Kidney tubule cell (primary cell): Measurements from ENCODE around the gene YPEL5.
"Not testable (repeated sequence)": the region's sequence is repeated elsewhere in the genome, so short reads cannot be mapped to it uniquely, and the experiment has no call there.

ENCODE experiments used
- DNase-seq: peaks from one replicate; pipeline ENCODE4 v3.0.0-alpha.2; 2018; ENCODE audit warnings: low spot score

Gene YPEL5

DNA sequence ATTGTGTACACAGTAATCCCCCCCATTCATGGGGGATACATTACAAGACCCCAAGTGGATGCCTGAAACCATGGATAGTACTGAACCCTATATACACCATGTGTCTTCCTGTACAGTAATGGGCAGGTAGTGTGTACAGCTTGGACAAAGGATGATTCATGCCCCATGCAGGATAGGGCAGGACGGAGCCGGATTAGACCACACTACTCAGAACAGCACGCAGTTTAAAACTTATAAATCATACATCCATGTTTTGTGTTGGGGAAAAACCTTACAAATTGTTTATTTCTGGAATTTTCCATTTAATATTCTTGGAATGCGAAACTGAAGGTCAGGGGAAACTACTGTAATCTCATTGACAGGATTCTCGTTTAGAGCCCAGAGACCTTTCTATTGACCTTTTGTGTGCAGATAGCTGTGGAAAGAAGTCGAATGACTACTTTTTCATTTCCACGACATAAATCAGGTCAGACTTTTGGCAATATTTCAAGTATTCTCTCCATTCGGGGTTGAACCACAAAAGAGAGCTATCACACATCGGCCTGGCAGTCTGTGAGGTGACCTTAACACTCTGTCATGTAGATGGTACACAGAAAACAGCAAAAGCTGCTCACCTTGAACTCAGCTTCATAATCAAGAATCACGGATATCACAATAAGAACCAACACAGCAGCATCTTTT, 9.9 kb upstream of the YPEL5 start:
- DNase-seq = no peak

DNA sequence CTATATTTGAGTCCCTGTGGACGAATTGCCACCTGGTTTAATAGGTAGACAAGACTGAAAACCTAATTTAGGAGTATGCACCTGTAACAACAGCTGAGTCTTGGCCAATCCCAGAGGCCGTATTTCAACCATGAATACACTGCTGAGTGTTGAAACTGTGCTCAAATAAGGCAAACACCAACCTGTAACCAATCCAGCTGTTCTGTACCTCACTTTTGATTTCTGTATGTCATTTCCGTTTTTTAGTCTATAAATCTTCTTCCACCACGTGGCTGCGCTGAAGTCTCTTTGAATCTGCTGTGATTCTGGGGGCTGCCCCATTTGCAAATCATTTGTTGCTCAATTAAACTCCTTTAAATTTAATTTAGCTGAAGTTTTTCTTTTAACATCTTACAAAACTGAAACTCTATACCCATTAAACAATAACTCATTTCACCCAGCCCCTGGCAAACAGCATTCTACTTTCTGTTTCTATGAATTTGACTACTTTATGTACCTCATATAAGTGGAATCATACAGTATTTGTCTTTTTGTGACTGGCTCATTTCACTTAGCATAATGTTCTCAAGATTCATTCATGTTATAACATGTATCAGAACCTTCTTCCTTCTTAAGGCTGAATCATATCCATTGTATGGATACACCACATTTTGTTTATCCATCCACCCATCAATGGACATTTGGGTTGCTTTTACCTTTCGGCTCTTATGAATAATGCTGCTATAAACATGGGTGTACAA, 7.5 kb upstream of the YPEL5 start:
- DNase-seq = no peak

DNA sequence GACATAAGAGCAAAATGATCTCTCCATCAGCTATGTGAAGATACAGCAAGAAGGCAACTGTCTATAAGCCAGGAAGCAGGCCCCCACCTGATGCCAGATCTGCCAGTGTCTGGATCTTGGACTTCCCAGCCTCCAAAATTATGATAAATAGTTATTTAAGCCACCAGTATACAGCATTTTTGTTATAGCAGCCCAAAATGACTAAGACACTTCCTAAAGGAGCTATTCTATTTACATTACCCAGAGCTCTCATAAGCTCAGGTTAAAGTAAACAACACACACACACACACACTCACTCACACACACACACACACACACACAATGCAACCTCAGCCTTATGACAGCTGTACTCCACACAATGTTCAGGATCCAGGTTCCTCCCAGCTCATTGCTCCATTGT, 5.7 kb upstream of the YPEL5 start:
- DNase-seq = no peak

DNA sequence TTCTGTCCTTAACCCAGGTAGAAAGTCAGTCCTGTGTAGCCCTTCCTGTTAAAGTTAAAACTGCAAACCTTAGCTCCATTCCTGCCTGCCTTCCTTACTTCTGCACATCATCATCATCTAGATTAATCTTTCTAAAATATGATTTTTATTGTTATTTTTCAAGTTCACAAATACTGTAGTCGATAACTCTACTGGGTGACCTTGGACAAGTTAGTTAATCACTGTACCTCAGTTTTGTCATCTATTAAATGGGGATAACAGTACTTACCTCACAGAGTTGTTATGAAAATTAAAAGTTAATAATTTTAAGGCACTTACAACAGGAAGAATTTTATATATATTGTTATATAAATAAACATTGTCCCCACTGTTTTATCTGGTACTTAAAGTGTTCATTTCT, 2.5 kb upstream of the YPEL5 start:
- DNase-seq = no peak

DNA sequence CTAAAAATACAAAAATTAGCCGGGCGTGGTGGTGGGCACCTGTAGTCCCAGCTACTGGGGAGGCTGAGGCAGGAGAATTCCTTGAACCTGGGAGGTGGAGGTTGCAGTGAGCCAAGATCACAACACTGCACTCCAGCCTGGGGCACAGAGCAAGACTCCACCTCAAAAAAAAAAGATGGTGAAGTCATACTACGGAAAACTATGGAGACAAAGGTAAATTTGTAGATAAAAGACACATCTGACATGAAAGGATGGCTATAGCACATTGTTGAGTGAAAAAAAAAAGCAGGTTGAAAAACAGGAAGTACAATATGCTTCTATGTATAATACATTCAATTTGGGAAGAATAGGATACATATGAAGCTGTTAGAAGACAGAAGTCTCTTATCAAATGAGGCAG, 1.9 kb upstream of the YPEL5 start:
- DNase-seq = not testable (repeated sequence)

DNA sequence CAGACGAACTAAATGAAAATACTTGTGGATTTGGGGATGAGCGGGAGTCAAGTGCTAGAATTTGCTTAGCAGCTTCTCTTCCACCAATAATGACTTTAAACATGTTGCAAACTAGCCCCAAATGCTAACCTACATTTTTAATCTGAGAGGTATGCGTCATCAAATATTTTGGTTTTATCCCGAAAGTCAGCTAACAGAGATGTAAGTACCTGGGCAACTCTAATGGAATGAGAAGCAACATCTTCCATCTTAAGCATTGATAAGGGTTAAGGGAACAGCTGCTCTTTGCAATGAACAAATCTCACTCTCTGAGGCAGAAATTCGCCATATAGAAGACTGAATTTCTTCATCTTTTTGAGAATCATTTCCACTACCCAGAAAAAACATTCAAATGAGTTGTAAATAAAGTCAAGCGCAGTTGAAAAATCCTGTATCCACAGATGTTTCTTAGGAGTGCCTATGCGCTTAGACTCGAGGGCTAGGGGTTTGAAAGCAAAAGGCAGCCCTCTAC, 926 bp upstream of the YPEL5 start:
- DNase-seq = no peak

DNA sequence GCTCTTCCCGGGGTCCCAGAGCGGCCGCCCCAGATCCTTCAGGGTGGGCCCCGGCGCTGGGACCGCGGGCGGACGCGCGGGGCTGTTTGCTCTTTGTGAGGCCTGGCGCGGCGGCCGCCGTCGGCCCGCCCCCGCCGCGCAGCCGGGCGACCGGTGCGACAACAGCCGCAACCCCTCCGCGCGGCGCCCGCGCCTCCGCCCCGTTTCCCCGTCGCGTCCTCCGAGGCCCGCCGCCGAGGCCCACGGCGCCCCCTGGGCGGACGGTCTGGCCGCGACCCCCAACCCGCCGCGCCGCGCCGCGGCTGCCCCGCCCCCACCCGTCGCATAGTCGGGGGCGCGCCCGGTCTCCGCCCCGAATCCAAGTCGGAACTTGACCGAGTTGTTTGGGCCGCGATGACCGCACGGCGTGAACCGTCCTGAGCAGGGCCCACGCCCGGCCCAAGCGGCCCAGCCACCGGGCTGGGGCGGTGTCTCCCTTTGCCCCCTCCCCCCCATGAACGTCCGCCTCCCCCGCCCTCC, 448 bp downstream of the YPEL5 start:
- no peak for DNase-seq

DNA sequence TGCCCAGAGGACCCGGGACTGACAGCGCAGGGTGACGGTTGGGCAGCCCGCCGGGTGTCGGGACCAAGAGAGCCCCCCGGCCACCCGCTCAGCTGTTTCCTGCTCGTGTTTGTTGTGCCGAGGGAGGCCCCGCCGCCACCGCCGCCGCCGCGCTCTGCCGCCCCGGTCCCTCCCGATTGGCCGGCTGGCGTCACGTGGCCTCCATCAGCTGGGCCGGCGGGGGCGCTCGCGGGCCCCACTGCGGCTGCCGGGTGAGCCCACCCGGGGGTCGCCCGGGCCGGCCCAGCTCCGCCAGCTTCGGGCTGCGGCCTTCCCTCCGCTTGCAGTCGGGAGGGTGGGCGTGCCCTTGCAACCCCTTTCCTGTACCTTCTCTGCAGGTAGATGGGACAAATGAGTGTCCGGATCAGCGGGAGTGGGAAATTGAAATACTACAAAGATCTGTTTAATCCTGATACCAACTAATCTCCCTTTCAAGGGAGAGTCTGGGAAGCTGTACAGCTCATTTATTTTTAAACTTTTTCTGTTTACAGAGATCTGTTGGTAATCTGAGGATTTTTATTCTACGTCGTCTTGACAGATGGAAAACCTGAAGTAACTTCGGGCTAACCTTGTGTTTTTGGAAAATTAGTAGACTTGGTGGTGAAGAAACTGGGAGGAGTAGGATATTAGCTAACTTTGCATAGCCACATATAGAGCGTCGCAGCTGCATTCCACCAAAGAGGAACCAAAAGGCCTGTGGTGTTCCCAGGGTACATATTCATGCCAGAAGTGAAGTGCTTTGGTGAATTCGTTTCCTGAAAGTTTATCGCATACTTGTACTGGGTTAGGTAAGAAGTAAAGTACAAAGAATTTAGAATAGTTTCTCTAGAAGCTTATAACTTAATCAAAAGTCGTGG, 1.2 kb downstream of the YPEL5 start:
- peak; percentile 70 for DNase-seq

DNA sequence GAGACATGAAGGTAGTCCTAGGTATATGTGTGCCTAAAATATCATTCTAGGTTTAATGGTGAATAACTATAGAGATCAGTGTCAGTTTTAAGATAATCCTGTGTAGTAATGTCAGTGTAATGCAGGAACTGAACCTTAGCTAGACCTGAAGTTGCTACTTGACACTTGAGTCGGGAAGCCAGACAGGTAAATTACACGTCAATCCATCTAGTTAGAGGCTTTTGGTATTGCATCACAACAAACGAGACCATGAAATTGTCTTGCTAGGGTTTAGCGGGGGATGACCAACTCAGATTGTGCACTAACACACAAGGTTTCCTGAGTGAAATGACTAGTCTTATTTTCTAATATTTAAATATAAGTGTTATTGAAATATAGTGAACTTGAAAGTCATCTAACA, 2.0 kb downstream of the YPEL5 start:
- no peak for DNase-seq

DNA sequence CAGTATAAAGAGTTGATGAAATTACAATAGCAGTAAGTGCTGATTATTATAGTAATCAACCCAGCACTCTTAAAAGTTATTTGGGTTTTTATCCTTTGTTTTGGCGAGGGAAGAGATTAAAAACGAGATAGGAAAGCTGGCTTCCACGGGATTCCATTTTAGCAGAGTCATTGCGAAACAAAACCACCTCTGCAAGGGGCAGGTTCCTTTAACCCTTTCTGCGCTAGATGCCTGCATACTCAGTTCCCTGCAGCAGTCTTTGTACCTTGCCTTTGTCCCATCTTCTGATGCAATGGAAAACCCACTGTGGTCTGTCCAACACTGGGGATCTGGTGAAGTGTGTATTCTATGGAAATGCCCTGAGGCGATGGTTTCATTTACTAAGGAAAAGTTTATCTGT, 2.7 kb downstream of the YPEL5 start:
- DNase-seq = no peak

DNA sequence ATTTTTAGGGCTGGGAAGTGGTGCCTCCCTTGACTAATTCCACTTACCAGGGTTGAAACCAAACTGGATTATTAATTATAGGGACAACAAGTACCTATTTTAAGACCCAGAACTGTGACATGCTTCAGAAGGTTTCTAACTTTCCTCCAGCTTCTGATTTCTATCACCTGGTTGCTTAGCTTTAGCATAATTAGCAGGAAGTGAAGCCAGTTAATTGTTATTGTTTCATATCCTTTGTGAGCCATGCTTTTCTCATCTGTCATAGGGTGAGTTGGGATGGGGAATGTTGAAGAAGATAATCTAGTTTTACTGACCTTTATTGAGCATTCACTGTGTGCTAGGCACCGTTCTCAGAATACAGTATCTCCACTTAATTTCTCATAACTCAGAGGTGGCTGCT, 3.2 kb downstream of the YPEL5 start:
- DNase-seq = peak; percentile 48

DNA sequence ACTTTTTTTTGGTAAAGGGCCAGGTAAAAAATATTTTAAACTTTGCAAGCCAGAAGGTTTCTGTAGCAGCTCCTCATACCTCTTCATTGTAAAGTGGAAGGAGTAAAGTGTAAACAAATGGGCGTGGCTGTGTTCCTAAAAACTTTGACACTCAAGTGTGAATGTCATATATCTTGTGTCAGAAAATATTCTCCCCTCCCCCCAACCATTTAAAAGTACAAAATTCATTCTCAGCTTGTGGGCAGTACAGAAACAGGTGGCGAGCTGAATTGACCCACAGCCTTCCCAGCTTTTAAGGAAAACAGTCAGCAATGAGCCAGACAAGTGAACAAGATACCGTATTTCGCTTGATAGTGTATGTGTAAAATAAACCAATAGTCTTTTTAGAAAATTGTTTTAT, 4.0 kb downstream of the YPEL5 start:
- no peak for DNase-seq

DNA sequence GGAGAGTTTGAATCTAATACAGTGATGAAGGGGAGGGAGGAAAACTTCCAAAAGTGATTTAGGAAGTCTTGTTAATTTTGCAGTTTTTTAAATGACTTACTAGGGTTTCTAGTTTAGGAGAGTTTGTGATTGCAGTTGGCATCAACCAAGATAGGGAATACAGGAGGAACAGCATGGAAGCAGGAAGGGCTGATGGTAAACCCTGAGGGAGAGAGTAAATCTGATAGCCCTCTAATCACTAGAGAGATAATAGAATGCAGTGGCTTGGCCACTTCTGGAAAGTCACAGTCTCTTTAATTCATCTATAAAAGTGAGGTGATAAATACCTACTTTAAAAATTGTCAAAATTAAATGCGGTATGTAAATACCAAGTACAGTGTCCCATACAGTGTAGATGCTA, 5.6 kb downstream of the YPEL5 start:
- no peak for DNase-seq

DNA sequence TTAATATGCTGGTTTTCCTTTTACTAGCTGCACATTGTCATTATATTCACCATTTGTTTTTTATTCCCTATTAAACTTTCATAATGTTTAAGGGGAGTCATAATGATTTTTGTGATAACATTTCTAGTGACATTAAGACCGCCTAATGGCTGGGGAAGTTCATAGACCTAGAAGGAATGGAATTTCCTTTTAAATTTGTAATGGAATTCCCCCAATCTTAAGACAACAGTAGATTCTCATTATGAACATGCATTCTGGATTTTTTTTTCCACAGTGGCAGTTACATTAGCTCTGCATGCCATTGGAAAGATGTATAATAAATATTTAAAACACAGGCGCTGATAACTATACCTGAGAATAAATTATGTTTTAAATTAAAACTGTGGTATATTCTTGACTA, 8.4 kb downstream of the YPEL5 start:
- DNase-seq = no peak

DNA sequence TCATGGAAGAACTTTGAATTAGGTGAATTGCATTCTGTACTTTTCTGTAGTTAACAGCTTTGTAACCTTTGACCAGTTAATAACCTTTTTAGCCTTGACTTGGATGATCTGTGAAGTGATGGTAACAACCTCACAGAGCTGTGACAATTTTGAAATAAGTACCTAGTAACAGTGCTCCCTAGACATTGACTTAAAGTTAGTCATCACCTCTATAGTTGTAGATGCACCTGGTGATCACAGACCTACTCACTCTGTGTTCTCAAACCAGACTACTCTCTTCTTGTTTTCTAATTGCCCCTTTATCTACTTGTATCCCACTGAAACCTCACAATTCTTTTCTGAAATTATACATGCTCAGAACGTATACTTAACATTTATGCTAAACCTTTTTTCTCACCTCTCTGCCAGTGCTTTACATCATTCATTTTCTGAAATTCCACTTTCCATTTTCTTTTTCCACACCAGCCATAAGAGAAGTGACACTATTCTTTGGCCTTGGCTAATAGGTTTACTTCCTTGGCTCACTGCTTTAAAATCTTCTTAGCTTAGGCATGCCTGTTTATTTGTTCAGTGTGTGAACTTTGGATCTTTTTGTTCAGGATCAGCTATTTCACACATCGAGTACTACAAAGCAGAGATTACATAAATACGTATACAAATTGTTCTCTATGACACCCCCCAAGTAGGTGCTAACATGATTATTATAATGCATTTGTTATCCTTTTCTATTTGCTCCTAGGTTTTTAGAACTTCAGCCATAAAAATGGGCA, 9.3 kb downstream of the YPEL5 start:
- DNase-seq = peak; percentile 42

DNA sequence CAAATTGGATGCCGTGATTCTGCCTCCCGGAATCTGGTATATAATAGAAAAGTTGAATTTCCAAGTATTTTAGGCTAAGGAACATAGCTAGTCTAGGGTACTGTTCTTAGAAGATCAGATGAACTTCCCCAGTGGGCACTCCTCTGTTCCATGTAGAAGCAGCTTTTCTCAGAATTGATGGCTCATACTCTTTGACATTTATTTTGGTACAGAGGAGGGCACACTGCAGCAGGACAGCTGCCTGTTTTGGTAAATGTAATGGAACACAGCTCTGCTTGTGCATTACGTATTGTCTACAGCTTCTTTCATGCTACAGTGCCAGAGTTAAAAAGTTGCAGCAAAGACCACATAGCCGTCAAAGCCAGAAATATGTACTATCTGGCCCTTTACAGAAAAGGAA, 10.8 kb downstream of the YPEL5 start:
- no peak for DNase-seq

DNA sequence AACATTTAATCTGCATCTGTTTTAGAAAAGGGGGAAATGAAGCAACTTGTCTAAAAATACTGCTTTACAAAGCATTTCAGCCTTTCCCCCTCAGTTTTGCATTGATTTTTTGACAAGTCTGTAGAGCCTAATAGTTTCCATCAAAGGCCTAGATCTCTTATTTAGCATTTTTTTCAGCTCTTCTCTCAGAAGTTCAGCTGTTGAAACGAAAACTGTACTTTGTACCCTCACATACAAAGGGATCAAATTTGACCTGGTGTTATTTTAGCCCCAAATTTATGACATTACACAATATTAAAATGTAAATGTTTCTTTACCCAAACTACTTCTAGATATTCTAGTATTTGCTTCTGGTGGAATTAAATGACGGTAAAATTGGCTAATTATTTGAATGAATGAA, 13.0 kb downstream of the YPEL5 start:
- DNase-seq = no peak

DNA sequence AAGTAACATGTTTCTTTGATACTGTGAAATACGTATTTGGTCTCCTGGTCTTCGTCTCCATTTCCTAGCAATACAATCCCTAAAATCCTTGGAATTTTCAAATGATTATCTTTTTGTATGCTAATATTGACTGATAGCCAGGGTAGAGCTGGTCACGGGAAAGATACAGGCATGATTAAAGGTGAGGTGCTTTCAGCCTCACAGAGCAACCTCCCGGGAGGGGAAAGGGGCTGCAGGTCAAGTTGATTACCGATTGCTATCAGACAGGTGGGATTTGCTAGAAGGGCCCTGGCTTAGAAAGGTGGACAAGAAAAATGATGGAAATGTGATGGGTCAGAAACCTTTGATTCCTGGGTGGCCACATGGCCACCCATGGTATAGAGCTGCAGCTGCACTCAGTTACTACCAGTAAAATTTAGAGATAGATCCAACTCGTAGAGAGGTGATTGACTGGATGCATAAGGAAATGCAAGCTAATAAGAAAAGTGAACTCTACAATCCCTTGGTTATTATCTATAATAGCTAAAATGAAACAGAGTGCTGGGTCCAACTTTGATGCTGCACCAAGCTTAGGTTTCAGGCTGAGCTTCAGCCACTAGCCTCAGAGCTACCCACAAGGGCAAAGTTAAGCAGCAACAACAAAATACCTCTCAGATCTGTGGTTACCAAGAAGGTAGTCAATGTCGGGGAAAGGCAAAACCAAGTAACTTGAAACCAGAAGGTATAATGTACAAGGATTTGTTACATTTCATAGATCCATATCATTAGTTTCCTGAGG, 15.3 kb downstream of the YPEL5 start:
- DNase-seq = no peak

DNA sequence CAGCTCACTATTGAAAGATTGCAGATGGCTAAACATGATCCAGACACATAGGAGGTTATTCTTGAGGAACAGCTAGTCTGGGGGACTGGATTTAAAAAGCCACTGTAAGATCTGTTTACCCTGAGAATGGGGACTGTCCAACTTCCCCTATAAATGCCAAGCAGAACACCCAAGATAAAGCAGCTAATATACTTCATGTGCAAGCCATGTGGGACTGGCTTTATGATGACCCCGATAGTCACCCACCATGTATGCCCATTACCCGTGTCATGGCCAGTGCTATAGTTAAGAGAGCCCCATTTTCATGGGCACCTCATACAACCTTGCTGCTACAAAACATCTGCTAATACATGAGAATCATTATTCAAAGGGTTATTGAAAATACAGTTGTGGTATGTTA, 16.0 kb downstream of the YPEL5 start:
- no peak for DNase-seq

DNA sequence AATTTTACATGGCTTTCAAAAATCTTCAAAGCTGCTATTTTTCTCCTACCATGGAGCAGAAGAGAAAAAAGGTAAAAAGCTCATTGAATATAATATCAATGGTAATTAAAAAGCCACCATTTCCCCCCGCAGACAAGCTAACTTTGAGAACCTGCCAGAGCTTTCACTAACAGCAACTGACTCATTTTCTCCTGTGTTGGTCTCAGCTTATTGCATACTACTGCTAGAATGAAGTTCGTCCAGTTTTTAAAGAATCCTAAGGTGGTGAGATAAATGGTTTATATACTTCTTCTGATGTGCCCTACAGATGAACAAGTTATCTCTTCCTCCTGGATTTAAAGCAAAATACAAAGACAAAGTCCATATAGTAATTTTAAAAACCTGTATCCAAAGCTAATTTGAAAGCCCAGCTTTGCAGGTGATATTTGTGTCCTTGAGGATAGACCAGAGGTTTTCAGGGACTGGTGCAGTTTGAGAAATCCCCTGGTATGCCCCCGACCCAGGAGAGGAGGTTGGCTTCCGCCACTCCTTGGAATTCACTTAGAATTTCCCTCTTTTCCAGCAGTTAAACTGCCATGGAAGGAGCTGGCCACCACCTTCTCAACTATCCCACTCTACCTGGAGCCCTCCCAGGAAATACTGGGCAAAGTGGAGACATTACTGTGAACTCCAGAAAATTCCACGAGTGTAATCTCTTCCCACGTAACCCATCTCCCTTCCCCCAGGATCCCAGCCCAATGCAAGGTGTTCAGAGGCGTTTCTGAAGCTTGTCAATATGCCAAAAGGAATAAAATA, 17.5 kb downstream of the YPEL5 start:
- DNase-seq = peak; percentile 23
